Right atrium auricular region (tissue), 2 donors: ENCODE results near the gene NAT8. TPM values are rescaled to one million over a fixed set of nuclear protein-coding genes. Genes with fewer than 3 reads are reported as not detected.
"Not testable (repeated sequence)": the region's sequence is repeated elsewhere in the genome, so short reads cannot be mapped to it uniquely, and the experiment has no call there.

Experiments used
- DNase-seq: peaks from one replicate; pipeline ENCODE4 v3.0.0-alpha.2; 2019; ENCODE audit warnings: low spot score
- H3K27ac ChIP-seq, 2 donors: fragments of 200-600 bp; sonication (generic); 1 replicate in 1 of 2; 2 replicates in 1 of 2; pipeline ENCODE4 v1.5.1; 2016 to 2019
- H3K27me3 ChIP-seq, 2 donors: fragments of 200-600 bp; sonication (generic); one replicate each; pipeline versions ENCODE4 v1.5.1 to v1.6.0; 2017 to 2019
- H3K36me3 ChIP-seq: fragments of 200-600 bp; sonication (generic); one replicate; pipeline ENCODE4 v1.5.1; 2016
- H3K4me1 ChIP-seq, 2 donors: fragments of 200-600 bp; sonication (generic); one replicate each; pipeline versions ENCODE4 v1.5.1 to v1.6.0; 2017 to 2019
- H3K4me3 ChIP-seq, 2 donors: fragments of 200-600 bp; sonication (generic); 1 replicate in 1 of 2; 2 replicates in 1 of 2; pipeline ENCODE4 v1.5.1; 2017 to 2019; ENCODE audit warnings: mild to moderate bottlenecking in 1 of 2, moderate library complexity in 1 of 2
- H3K9me3 ChIP-seq, 2 donors: fragments of 200-600 bp; sonication (generic); one replicate each; pipeline ENCODE4 v1.5.1; 2019
- total RNA-seq, 2 donors: library from RNA; depleted of rRNA; stranded (reverse); fragments of >200 nt; gene quantifications; one replicate each; pipeline ENCODE4 v1.1.0, GENCODE V29; 2016
- TF ChIP-seq, protein P1 (sequence below), 2 donors: fragments of 200-600 bp; sonication (generic); IDR thresholded peaks; one replicate each; pipeline ENCODE4 v1.5.1; 2019; ENCODE audit warnings: antibody characterized with exemption in 2 of 2

NAT8 gene, protein sequence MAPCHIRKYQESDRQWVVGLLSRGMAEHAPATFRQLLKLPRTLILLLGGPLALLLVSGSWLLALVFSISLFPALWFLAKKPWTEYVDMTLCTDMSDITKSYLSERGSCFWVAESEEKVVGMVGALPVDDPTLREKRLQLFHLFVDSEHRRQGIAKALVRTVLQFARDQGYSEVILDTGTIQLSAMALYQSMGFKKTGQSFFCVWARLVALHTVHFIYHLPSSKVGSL
- total RNA-seq, result not detected

DNA sequence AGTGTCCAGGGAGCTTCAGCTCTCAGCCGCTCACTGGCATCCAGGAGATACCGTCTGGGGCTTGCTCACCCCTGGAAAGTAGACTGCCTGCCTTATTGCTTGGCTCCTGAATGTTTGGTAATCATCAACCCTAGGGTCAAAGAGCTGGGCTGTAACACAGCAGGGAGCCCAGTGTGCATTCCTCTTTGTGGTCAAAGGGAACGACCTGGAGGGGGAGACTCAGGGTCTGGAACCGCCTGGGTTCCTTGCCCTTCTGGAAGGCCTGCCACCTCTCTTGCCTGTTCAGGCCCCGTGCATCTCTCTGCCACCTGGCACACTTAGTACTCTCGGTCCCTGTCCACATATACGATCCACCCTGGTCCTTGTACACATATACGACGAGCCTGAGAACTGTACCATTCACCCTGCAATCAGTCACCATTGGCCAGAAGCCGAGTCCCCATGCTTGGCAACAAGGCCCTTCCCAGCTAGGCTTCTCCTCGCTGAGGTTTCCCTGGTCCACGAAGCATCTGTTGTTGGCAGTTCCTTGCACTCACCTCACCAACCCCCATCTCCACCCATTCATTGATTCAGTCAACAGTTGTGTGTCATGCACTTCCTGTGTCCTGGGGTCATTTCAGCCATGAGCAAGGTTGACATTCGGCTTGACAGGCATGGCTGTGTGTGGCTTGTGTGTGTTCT lies at the start of gene NAT8:
NAT8 (minus strand) TSS at position 85 of the 681 bp plus-strand sequence. CDS start 794 bp downstream, outside the sequence.
- Histone ChIP-seq H3K9me3 (no peaks in the 10 kb centered on the region), H3K4me1 (no peaks in the 10 kb centered on the region), H3K27ac (no peak within 1 kb of the TSS), H3K36me3 (no peaks in the 10 kb centered on the region), H3K4me3 (no peak within 1 kb of the TSS), H3K27me3 (no peaks in the 10 kb centered on the region)
- DNase-seq, result no peak
- TF ChIP-seq, protein P1, sequence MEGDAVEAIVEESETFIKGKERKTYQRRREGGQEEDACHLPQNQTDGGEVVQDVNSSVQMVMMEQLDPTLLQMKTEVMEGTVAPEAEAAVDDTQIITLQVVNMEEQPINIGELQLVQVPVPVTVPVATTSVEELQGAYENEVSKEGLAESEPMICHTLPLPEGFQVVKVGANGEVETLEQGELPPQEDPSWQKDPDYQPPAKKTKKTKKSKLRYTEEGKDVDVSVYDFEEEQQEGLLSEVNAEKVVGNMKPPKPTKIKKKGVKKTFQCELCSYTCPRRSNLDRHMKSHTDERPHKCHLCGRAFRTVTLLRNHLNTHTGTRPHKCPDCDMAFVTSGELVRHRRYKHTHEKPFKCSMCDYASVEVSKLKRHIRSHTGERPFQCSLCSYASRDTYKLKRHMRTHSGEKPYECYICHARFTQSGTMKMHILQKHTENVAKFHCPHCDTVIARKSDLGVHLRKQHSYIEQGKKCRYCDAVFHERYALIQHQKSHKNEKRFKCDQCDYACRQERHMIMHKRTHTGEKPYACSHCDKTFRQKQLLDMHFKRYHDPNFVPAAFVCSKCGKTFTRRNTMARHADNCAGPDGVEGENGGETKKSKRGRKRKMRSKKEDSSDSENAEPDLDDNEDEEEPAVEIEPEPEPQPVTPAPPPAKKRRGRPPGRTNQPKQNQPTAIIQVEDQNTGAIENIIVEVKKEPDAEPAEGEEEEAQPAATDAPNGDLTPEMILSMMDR (IDR thresholded peaks at IDR 0.05), result no peak

DNA sequence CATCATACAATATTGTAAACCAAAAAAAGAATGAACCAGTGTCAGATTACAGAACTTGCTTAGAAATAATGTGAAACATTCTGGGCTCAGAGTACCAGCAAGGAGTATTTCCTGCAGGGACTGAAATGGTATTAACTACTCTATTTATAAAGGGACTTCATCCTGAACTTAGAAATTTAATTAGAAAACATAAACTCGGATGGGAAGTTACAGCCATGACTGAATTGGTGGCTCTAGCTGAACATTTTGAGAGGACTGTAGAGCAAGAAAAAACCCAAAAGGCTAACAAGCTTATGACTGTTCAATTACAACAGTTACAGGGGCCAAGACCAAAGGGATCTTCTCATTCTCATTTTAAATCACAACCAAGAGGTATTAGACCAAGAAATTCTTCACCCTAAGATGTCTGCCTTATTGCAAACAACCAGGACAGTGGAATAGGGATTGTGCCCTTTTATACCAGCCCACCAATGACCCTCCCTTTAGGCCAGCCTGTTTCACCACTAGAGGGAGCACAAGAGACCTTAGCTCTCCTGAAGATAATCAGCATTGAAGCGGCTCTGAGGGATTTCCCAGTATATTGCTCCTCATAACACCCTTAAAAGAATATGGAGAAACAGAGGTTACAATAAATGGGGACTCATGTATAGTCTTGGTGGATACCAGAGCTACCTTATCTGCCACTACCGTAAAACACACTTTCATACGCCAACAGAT lies 48.3 kb upstream of the NAT8 start:
- not testable (repeated sequence) for DNase-seq

DNA sequence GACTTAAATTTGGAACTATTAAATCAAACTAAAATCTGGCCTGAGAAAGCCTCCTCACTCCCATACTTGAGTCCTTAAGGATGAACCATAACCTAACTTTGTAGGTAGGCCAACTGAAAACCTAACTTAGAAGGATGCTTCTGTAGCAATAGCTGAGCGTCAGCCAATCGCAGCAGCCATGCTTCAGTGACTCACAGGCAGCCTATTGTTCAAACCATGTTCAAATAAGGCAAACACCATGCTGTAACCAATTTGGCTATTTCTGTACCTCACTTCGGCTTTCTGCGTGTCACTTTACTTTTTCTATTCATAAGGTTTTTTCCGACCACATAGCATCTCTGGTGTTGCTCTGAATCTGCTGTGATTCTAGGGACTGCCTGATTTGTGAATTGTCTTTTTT lies 46.3 kb upstream of the NAT8 start:
- not testable (repeated sequence) for H3K4me1 ChIP-seq, H3K27me3 ChIP-seq, H3K9me3 ChIP-seq, DNase-seq, H3K4me3 ChIP-seq, H3K36me3 ChIP-seq, H3K27ac ChIP-seq

More for the DNA sequence above, 48.3 kb upstream of the NAT8 start:
- not testable (repeated sequence) for H3K36me3 ChIP-seq, H3K4me3 ChIP-seq, H3K4me1 ChIP-seq, H3K9me3 ChIP-seq, H3K27ac ChIP-seq, H3K27me3 ChIP-seq
- TF ChIP-seq, protein P1 (IDR thresholded peaks at IDR 0.05), result peak; percentile 43 to 65

DNA sequence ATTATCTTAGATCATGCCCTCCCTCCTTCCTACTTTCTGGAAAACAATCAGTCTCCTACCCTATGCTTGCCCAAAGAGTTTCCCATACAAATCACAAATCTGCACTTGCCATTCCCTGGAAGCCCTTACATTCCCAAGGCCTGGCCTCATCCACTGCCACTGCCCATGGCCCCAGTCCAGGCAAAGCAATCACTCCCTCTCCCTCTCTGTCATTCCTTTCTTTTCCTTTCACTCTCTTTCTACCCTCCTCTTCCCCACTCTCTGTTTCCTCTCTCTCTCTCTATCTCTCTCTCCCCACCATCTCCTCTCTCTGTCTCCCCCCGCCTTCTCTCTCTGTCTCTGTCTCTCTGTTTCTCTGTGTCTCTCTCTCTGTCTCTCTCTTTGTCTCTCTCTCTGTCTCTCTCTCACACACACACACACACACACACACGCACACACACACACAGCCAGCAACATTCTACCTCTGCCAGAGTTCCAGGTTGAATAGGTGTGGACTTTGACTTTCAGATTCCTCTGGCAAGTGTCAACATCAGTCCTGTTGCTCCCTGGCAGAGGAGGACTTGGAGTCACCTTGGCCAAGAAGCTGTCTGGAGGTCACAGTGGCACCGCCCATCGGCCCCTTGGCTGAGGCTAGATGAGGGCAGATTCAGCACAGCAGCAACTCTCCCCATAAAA lies 43.7 kb upstream of the NAT8 start:
- TF ChIP-seq, protein P1 (IDR thresholded peaks at IDR 0.05), result no peak
- H3K27ac ChIP-seq, result no peak overlapping the region
- no peaks in the 10 kb centered on the region for H3K9me3 ChIP-seq
- no peaks in the 10 kb centered on the region for H3K4me1 ChIP-seq
- no peak for DNase-seq
- H3K36me3 ChIP-seq, result no peaks in the 10 kb centered on the region
- H3K27me3 ChIP-seq, result no peaks in the 10 kb centered on the region
- H3K4me3 ChIP-seq, result no peak overlapping the region

DNA sequence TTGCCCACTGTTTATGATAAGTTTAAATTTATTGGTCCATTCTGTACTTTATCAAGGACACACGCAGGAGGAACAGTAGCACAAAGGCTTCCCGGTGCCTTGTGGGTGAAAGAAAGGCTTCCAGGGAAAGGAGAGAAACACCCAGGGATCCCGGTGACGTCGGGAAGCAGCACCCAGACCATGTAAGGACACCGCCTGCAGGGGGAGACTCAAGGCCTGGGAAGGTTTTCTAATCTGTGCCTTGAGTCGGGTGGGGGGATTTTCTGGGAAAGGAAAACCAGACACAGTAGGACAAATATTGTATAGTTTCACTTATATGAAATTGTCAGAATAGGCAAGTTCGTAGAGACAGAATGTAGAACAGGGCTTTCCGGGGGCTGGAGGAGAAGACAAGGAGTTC lies 42.7 kb upstream of the NAT8 start:
- H3K27ac ChIP-seq, H3K4me1 ChIP-seq: not testable (repeated sequence)

DNA sequence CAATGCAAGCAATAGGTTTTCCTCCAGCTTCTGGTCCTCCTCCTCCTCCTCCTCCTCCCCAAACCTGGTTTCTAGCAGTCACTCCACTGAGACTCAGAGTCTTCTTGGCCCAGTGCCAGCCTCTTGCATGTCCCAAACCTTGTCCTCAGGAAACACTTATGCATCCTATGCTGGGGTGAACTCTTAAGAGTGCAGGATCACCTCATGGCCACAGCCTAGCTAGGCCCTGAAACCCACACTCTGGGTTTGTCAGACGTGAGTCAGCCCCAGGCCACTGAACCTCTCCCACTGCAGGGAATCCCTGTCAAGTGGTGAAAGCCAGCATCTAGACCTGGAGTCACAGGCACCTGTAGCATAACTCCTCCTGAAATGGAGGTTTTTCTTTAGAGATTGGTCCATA lies 42.1 kb upstream of the NAT8 start:
- H3K9me3 ChIP-seq, H3K4me1 ChIP-seq, H3K27ac ChIP-seq, H3K4me3 ChIP-seq, H3K36me3 ChIP-seq, DNase-seq, H3K27me3 ChIP-seq: not testable (repeated sequence)

More for the DNA sequence above, 42.7 kb upstream of the NAT8 start:
- not testable (repeated sequence) for H3K4me3 ChIP-seq, H3K9me3 ChIP-seq, H3K27me3 ChIP-seq, DNase-seq, H3K36me3 ChIP-seq
